Measurements from ENCODE around the gene MYO16.

MYO16 gene

GRCh38 chr13:108752276-108752675 is 122.9 kb downstream of the MYO16 start:
- Histone ChIP-seq H3K79me2 (ENCODE audit: control insufficient read depth, low read length) (no peaks in the 10 kb centered on the region), H3K27ac (ENCODE audit: low read depth, low read length) (no peak overlapping the region)
- TF ChIP-seq CTCF (IDR thresholded peaks at IDR 0.05; ENCODE audit: low read depth, low read length, poor library complexity, severe bottlenecking) (no peak), EZH2phosphoT487 (IDR thresholded peaks at IDR 0.05; ENCODE audit: borderline replicate concordance, low read length) (no peak)

GRCh38 chr13:108755083-108755482 is 125.7 kb downstream of the MYO16 start:
- no peaks in the 10 kb centered on the region for H3K9me2 ChIP-seq (replicated peaks; ENCODE audit: control insufficient read depth, low read length)
- no peak overlapping the region for H3K27ac ChIP-seq (ENCODE audit: low read depth, low read length)

More at GRCh38 chr13:108752276-108752675, 122.9 kb downstream of the MYO16 start:
- no peaks in the 10 kb centered on the region for H3K9me3 ChIP-seq (ENCODE audit: control insufficient read depth, insufficient read depth, low read length)
- H4K20me1 ChIP-seq (ENCODE audit: control insufficient read depth, insufficient read depth, low read depth, low read length) = no peaks in the 10 kb centered on the region
- no peaks in the 10 kb centered on the region for H3K36me3 ChIP-seq (ENCODE audit: control insufficient read depth, low read length)
- no peak overlapping the region for H3K4me2 ChIP-seq (ENCODE audit: low read length)
- no peaks in the 10 kb centered on the region for H3K27me3 ChIP-seq (ENCODE audit: control insufficient read depth, low read length)
- H3K4me3 ChIP-seq (ENCODE audit: low read length) = no peak overlapping the region
- H3K4me1 ChIP-seq (ENCODE audit: control insufficient read depth, low read length) = no peaks in the 10 kb centered on the region
- no peaks in the 10 kb centered on the region for H3K9me2 ChIP-seq (replicated peaks; ENCODE audit: control insufficient read depth, low read length)
- no peaks in the 10 kb centered on the region for H3F3A ChIP-seq (ENCODE audit: control insufficient read depth, insufficient read depth)

GRCh38 chr13:108760129-108760528 is 130.7 kb downstream of the MYO16 start:
- Histone ChIP-seq H3K4me3 (ENCODE audit: low read length) (no peak overlapping the region), H4K20me1 (ENCODE audit: control insufficient read depth, insufficient read depth, low read depth, low read length) (no peaks in the 10 kb centered on the region), H3K4me1 (ENCODE audit: control insufficient read depth, low read length) (no peaks in the 10 kb centered on the region), H3K79me2 (ENCODE audit: control insufficient read depth, low read length) (no peaks in the 10 kb centered on the region), H3K36me3 (ENCODE audit: control insufficient read depth, low read length) (no peaks in the 10 kb centered on the region), H3K4me2 (ENCODE audit: low read length) (no peak overlapping the region), H3K9me2 (replicated peaks; ENCODE audit: control insufficient read depth, low read length) (no peaks in the 10 kb centered on the region), H3K27ac (ENCODE audit: low read depth, low read length) (no peak overlapping the region), H3K27me3 (ENCODE audit: control insufficient read depth, low read length) (no peaks in the 10 kb centered on the region), H3F3A (ENCODE audit: control insufficient read depth, insufficient read depth) (no peaks in the 10 kb centered on the region), H3K9me3 (ENCODE audit: control insufficient read depth, insufficient read depth, low read length) (no peaks in the 10 kb centered on the region)
- TF ChIP-seq EZH2phosphoT487 (IDR thresholded peaks at IDR 0.05; ENCODE audit: borderline replicate concordance, low read length) = no peak
- TF ChIP-seq CTCF (IDR thresholded peaks at IDR 0.05; ENCODE audit: low read depth, low read length, poor library complexity, severe bottlenecking) = no peak

More at GRCh38 chr13:108755083-108755482, 125.7 kb downstream of the MYO16 start:
- Histone ChIP-seq H3K4me1 (ENCODE audit: control insufficient read depth, low read length) (no peaks in the 10 kb centered on the region), H3K27me3 (ENCODE audit: control insufficient read depth, low read length) (no peaks in the 10 kb centered on the region), H3F3A (ENCODE audit: control insufficient read depth, insufficient read depth) (no peaks in the 10 kb centered on the region), H3K36me3 (ENCODE audit: control insufficient read depth, low read length) (no peaks in the 10 kb centered on the region), H3K4me3 (ENCODE audit: low read length) (no peak overlapping the region), H4K20me1 (ENCODE audit: control insufficient read depth, insufficient read depth, low read depth, low read length) (no peaks in the 10 kb centered on the region), H3K9me3 (ENCODE audit: control insufficient read depth, insufficient read depth, low read length) (no peaks in the 10 kb centered on the region), H3K79me2 (ENCODE audit: control insufficient read depth, low read length) (no peaks in the 10 kb centered on the region), H3K4me2 (ENCODE audit: low read length) (no peak overlapping the region)
- TF ChIP-seq CTCF (IDR thresholded peaks at IDR 0.05; ENCODE audit: low read depth, low read length, poor library complexity, severe bottlenecking) (no peak), EZH2phosphoT487 (IDR thresholded peaks at IDR 0.05; ENCODE audit: borderline replicate concordance, low read length) (no peak)
